SK-N-SH (cell line): ENCODE measurements around the gene PRKN. TPM values are rescaled to one million over a fixed set of nuclear protein-coding genes. Genes with fewer than 3 reads are reported as not detected.

Experiments
- CTCF ChIA-PET: fragments of 300-600, 350-600 bp; formaldehyde crosslinking; extraction: SDS; loops from one replicate; lab custom pipeline; 2021; lab: Yijun Ruan, JAX
- POLR2A ChIA-PET: fragments of 350-600 bp; sonication (Branson Sonifier 250); formaldehyde crosslinking; extraction: SDS; loops from one replicate; lab custom pipeline; 2020; ENCODE audit warnings: antibody characterized with exemption, inconsistent platforms; lab: Yijun Ruan, JAX
- DNase-seq: peaks from one replicate; pipeline ENCODE4 v3.0.0; 2012
- H2AFZ ChIP-seq: fragments of 200-600 bp; sonication (generic); 2 replicates; pipeline ENCODE4 v1.8.1; 2016; ENCODE audit warnings: antibody characterized with exemption, mild to moderate bottlenecking, low read depth
- H3F3A ChIP-seq: fragments of 200-600 bp; sonication (generic); replicated peaks from 2 replicates; pipeline ENCODE3; 2016; ENCODE audit warnings: antibody characterized with exemption, mild to moderate bottlenecking; ENCODE audit not compliant: insufficient read depth
- H3K27ac ChIP-seq, 2 experiments: fragments of 200-500 bp in 1 of 2; fragments of 200-600 bp in 1 of 2; sonication (Bioruptor generic) in 1 of 2; sonication (generic), shearing (Covaris generic) in 1 of 2; 2 replicates each; pipeline versions ENCODE4 v1.5.1 to v1.6.1; 2014 to 2016; ENCODE audit warnings: low read depth in 2 of 2, inconsistent platforms in 1 of 2, low read length in 1 of 2, mild to moderate bottlenecking in 1 of 2, mixed read lengths in 1 of 2
- H3K27me3 ChIP-seq: fragments of 200-600 bp; sonication (generic), shearing (Covaris generic); 2 replicates; pipeline ENCODE4 v1.6.1; 2016; ENCODE audit warnings: mixed run types; ENCODE audit not compliant: insufficient read depth
- H3K36me3 ChIP-seq, 2 experiments: fragments of 200-500 bp in 1 of 2; fragments of 200-600 bp in 1 of 2; sonication (Bioruptor generic) in 1 of 2; sonication (generic) in 1 of 2; replicated peaks in 1 of 2; 2 replicates each; pipeline versions ENCODE3 to v1.5.1; 2014 to 2016; ENCODE audit warnings: low read length in 1 of 2, mild to moderate bottlenecking in 1 of 2; ENCODE audit not compliant: insufficient read depth in 2 of 2, control insufficient read depth in 1 of 2
- H3K4me1 ChIP-seq, 2 experiments: fragments of 200-500 bp in 1 of 2; fragments of 200-600 bp in 1 of 2; sonication (Bioruptor generic) in 1 of 2; sonication (generic), shearing (Covaris generic) in 1 of 2; 2 replicates each; pipeline versions ENCODE4 v1.5.1 to v1.6.1; 2014 to 2016; ENCODE audit warnings: low read depth in 1 of 2, low read length in 1 of 2, mixed run types in 1 of 2; ENCODE audit not compliant: insufficient read depth in 2 of 2, control insufficient read depth in 1 of 2
- H3K4me2 ChIP-seq: fragments of 200-600 bp; sonication (generic), shearing (Covaris generic); 2 replicates; pipeline ENCODE4 v1.6.1; 2017; ENCODE audit warnings: mixed run types
- H3K4me3 ChIP-seq, 2 experiments: fragments of 200-500 bp in 1 of 2; fragments of 200-600 bp in 1 of 2; sonication (Bioruptor generic) in 1 of 2; sonication (generic), shearing (Covaris generic) in 1 of 2; 2 replicates each; pipeline versions ENCODE4 v1.5.1 to v1.8.1; 2014 to 2016; ENCODE audit warnings: low read depth in 2 of 2, inconsistent platforms in 1 of 2, low read length in 1 of 2, mild to moderate bottlenecking in 1 of 2, mixed read lengths in 1 of 2, moderate library complexity in 1 of 2
- H3K79me2 ChIP-seq: fragments of 200-600 bp; sonication (generic); 2 replicates; pipeline ENCODE4 v1.8.1; 2017; ENCODE audit warnings: mild to moderate bottlenecking; ENCODE audit not compliant: insufficient read depth
- H3K9ac ChIP-seq: fragments of 200-600 bp; sonication (generic); 2 replicates; pipeline ENCODE4 v1.6.1; 2017; ENCODE audit warnings: mixed run types
- H3K9me2 ChIP-seq: fragments of 200-600 bp; sonication (generic); 2 replicates; pipeline ENCODE4 v1.6.1; 2017; ENCODE audit warnings: mixed run types
- H3K9me3 ChIP-seq: fragments of 200-600 bp; sonication (generic); 2 replicates; pipeline ENCODE4 v1.6.1; 2017; ENCODE audit warnings: mixed run types, mild to moderate bottlenecking, moderate library complexity
- H4K20me1 ChIP-seq: fragments of 200-600 bp; sonication (generic); 2 replicates; pipeline ENCODE4 v1.6.1; 2017; ENCODE audit warnings: mild to moderate bottlenecking, mixed run types; ENCODE audit not compliant: insufficient read depth
- CHD2 ChIP-seq: fragments of 150-350 bp; IDR thresholded peaks from 2 replicates; pipeline ENCODE4 v1.6.1; 2018; ENCODE audit warnings: low read length; ENCODE audit not compliant: partially characterized antibody
- EP300 ChIP-seq, 2 experiments: IDR thresholded peaks; 2 replicates each; pipeline versions ENCODE4 v1.4.0 to v1.6.1; 2012; ENCODE audit warnings: borderline replicate concordance in 1 of 2, low read depth in 1 of 2, low read length in 1 of 2
- GABPA ChIP-seq: IDR thresholded peaks from 2 replicates; pipeline ENCODE4 v1.4.0; 2012; ENCODE audit warnings: low read depth, mild to moderate bottlenecking
- JUND ChIP-seq: IDR thresholded peaks from 2 replicates; pipeline ENCODE4 v1.4.0; 2012
- MEF2A ChIP-seq: IDR thresholded peaks from 2 replicates; pipeline ENCODE4 v1.4.0; 2012; ENCODE audit warnings: low read depth, borderline replicate concordance
- NFIC ChIP-seq: IDR thresholded peaks from 2 replicates; pipeline ENCODE4 v1.4.0; 2012; ENCODE audit warnings: borderline replicate concordance
- RFX5 ChIP-seq: IDR thresholded peaks from 2 replicates; pipeline ENCODE4 v1.6.1; 2012; ENCODE audit warnings: mild to moderate bottlenecking, improper control_type of control experiment, low read length
- RXRA ChIP-seq: IDR thresholded peaks from 2 replicates; pipeline ENCODE4 v1.4.0; 2012; ENCODE audit warnings: low read depth, mild to moderate bottlenecking, borderline replicate concordance
- SIN3A ChIP-seq: IDR thresholded peaks from 2 replicates; pipeline ENCODE4 v1.6.1; 2012; ENCODE audit warnings: low read depth, mild to moderate bottlenecking, low read length, moderate library complexity, borderline replicate concordance
- WGBS: methylation state at CpG from one replicate; pipeline ENCODE4 v1.1.6; 2017; ENCODE audit warnings: low lambda C conversion rate; 5-methylcytosine and 5-hydroxymethylcytosine counted together
- polyA plus RNA-seq, 3 experiments: library from polyadenylated mRNA; depleted of rRNA; stranded (reverse); fragments of >200 nt; gene quantifications; 2 replicates each; pipeline ENCODE4 v1.2.3, GENCODE V29; 2012
- TF ChIP-seq, protein P1 (sequence below): fragments of 150-350 bp; IDR thresholded peaks from 2 replicates; pipeline ENCODE4 v1.6.1; 2017; ENCODE audit warnings: antibody characterized with exemption, low read length, low read depth, borderline replicate concordance
- TF ChIP-seq, protein P2 (sequence below): IDR thresholded peaks from 2 replicates; pipeline ENCODE4 v1.4.0; 2012; ENCODE audit warnings: low read depth, borderline replicate concordance
- TF ChIP-seq, protein P3 (sequence below): fragments of 150-350 bp; IDR thresholded peaks from 2 replicates; pipeline ENCODE4 v1.6.1; 2016; ENCODE audit warnings: mild to moderate bottlenecking, low read depth, low read length
- TF ChIP-seq, protein P4 (sequence below): IDR thresholded peaks from 2 replicates; pipeline ENCODE4; 2012

PRKN gene
- polyA plus RNA-seq, 1 of the 3 experiments (the other 2 are of a cell fraction): 0.76 TPM

DNA sequence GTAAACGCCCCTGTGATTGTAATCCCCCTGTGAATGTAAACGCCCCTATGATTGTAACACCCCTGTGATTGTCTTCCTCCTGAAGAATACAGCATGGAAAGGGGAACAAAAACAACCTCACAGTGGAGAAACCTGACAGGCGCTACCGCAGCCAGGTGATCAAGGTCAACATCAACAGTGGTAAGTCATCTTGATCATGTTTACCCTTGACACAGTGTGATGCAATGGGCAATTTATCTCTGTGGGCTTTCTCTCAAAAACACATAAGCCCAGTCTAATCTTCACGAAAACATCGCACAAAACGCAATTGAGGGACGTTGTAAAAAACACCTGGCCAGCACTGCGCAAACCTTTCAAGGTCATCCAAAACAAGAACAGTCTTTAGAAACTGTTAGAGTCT, 277.2 kb downstream of the PRKN start (continued):
- TF ChIP-seq, protein P1, sequence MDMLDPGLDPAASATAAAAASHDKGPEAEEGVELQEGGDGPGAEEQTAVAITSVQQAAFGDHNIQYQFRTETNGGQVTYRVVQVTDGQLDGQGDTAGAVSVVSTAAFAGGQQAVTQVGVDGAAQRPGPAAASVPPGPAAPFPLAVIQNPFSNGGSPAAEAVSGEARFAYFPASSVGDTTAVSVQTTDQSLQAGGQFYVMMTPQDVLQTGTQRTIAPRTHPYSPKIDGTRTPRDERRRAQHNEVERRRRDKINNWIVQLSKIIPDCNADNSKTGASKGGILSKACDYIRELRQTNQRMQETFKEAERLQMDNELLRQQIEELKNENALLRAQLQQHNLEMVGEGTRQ: no peak
- no peak for TF ChIP-seq RXRA
- TF ChIP-seq EP300 (IDR thresholded peaks at IDR 0.05; ENCODE audit: borderline replicate concordance in 1 of 2, low read depth in 1 of 2, low read length in 1 of 2): no peak
- no peak for TF ChIP-seq NFIC
- TF ChIP-seq, protein P2, sequence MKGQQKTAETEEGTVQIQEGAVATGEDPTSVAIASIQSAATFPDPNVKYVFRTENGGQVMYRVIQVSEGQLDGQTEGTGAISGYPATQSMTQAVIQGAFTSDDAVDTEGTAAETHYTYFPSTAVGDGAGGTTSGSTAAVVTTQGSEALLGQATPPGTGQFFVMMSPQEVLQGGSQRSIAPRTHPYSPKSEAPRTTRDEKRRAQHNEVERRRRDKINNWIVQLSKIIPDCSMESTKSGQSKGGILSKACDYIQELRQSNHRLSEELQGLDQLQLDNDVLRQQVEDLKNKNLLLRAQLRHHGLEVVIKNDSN: no peak
- no peak for TF ChIP-seq MEF2A
- no peak for TF ChIP-seq CHD2
- TF ChIP-seq, all 33 proteins: peak for 0

DNA sequence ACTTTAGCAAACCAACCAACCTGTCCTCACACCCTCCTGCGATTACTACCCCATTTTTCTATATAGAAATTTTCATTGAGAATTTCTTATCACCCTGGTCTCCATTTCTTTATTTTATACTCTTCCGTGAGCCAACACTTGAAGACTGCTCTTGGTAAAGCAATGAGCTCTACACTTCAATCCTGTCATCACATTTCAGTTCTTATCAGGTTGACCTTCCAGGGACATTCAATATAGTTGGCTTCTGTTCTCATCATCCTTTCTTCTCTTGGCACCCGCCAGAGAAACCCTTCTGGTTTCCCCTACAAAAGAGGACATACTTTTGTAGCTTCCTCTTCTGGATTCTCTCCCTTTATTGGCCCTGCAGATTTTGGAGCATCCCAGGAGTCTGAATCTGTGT, 279.3 kb downstream of the PRKN start:
- TF ChIP-seq, protein P1: no peak
- no peak for TF ChIP-seq RFX5
- Histone ChIP-seq H2AFZ (no peak overlapping the region), H3K9me2 (no peaks in the 10 kb centered on the region), H3K36me3 (no peaks in the 10 kb centered on the region), H3K27ac (no peak overlapping the region), H3K9ac (no peak overlapping the region), H3K9me3 (no peaks in the 10 kb centered on the region; the same call in 1 of the 2 replicates), H3K4me1 (no peaks in the 10 kb centered on the region), H3K27me3 (no peaks in the 10 kb centered on the region), H3F3A (no peaks in the 10 kb centered on the region), H3K4me2 (no peak overlapping the region), H4K20me1 (no peaks in the 10 kb centered on the region), H3K4me3 (no peak overlapping the region), H3K79me2 (no peaks in the 10 kb centered on the region)
- 66% methylated on average over 3 of the region's 3 CpGs for WGBS
- ChIA-PET CTCF (interaction anchor here (0.8 kb wide), 1 partner anchor 1479 kb away, joined by 5 read pairs; no protein-coding TSS in a partner anchor), POLR2A (no interaction called here)
- DNase-seq: no peak

DNA sequence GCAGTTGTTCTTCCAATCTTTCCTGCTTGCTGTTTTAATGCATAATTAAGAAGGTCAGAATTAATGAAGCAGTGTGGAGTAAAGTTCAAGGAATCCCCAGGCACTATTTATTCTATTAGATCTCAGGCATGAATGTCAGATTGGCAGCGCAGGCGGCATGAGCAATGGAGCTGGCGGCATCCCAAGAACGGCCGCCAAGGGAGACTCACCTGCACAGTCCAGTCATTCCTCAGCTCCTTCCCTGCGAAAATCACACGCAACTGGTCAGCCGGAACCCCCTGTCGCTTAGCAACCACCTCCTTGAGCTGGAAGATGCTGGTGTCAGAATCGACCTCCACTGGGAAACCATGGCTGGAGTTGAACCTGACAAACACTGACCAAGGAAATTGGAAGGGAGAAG, 284.5 kb downstream of the PRKN start:
- 55% methylated on average over 10 of the region's 10 CpGs for WGBS
- CTCF ChIA-PET: interaction anchor here (0.8 to 1.5 kb wide), 4 partner anchors 8 to 89 kb away, joined by 3 to 4 read pairs (median 3); no protein-coding TSS in a partner anchor
- no peak for DNase-seq

More for the DNA sequence above, 284.5 kb downstream of the PRKN start:
- no peak overlapping the region for H2AFZ ChIP-seq
- H3K27me3 ChIP-seq: no peaks in the 10 kb centered on the region
- POLR2A ChIA-PET: no interaction called here
- no peaks in the 10 kb centered on the region for H3K4me1 ChIP-seq
- no peak overlapping the region for H3K9ac ChIP-seq
- no peaks in the 10 kb centered on the region for H3F3A ChIP-seq
- no peak overlapping the region for H3K4me2 ChIP-seq
- H3K27ac ChIP-seq: no peak overlapping the region
- no peaks in the 10 kb centered on the region for H3K79me2 ChIP-seq
- H3K4me3 ChIP-seq: no peak overlapping the region
- no peaks in the 10 kb centered on the region for H4K20me1 ChIP-seq
- no peaks in the 10 kb centered on the region for H3K9me2 ChIP-seq
- TF ChIP-seq, protein P3, sequence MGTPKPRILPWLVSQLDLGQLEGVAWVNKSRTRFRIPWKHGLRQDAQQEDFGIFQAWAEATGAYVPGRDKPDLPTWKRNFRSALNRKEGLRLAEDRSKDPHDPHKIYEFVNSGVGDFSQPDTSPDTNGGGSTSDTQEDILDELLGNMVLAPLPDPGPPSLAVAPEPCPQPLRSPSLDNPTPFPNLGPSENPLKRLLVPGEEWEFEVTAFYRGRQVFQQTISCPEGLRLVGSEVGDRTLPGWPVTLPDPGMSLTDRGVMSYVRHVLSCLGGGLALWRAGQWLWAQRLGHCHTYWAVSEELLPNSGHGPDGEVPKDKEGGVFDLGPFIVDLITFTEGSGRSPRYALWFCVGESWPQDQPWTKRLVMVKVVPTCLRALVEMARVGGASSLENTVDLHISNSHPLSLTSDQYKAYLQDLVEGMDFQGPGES: no peak
- TF ChIP-seq, protein P2: no peak
- no peak for TF ChIP-seq GABPA
- TF ChIP-seq JUND: no peak
- TF ChIP-seq, protein P1: no peak
- TF ChIP-seq RFX5: no peak
- TF ChIP-seq, protein P4, sequence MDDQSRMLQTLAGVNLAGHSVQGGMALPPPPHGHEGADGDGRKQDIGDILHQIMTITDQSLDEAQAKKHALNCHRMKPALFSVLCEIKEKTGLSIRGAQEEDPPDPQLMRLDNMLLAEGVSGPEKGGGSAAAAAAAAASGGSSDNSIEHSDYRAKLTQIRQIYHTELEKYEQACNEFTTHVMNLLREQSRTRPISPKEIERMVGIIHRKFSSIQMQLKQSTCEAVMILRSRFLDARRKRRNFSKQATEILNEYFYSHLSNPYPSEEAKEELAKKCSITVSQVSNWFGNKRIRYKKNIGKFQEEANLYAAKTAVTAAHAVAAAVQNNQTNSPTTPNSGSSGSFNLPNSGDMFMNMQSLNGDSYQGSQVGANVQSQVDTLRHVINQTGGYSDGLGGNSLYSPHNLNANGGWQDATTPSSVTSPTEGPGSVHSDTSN: no peak
- no peak for TF ChIP-seq SIN3A
- H3K36me3 ChIP-seq: no peaks in the 10 kb centered on the region
- no peaks in the 10 kb centered on the region for H3K9me3 ChIP-seq
